Cardiac muscle cell (in vitro differentiated cells and primary cell): ENCODE measurements around the gene KRTAP6-1. TPM values are rescaled to one million over a fixed set of nuclear protein-coding genes. Genes with fewer than 3 reads are reported as not detected.

ENCODE experiments used
- DNase-seq, 2 donors: peaks; one replicate each; pipeline versions ENCODE4 v3.0.0 to v3.0.0-alpha.2; 2010 to 2017; ENCODE audit warnings: low read depth in 1 of 2, low spot score in 1 of 2
- H3K27ac ChIP-seq: fragments of 200-600 bp; sonication (generic); 2 replicates; pipeline ENCODE4 v1.5.1; 2016
- H3K27me3 ChIP-seq: fragments of 200-600 bp; sonication (generic); 2 replicates; pipeline ENCODE4 v1.6.0; 2016; ENCODE audit warnings: control low read depth
- H3K36me3 ChIP-seq: fragments of 200-600 bp; sonication (generic); 2 replicates; pipeline ENCODE4 v1.5.1; 2016; ENCODE audit warnings: control low read depth
- H3K4me1 ChIP-seq: fragments of 200-600 bp; sonication (generic); 2 replicates; pipeline ENCODE4 v1.8.1; 2017; ENCODE audit warnings: low read depth, mild to moderate bottlenecking, mixed run types
- H3K4me3 ChIP-seq: fragments of 200-600 bp; sonication (generic); 2 replicates; pipeline ENCODE4 v1.5.1; 2016; ENCODE audit warnings: mild to moderate bottlenecking
- H3K9me3 ChIP-seq: fragments of 200-600 bp; sonication (generic); 2 replicates; pipeline ENCODE4 v1.5.1; 2017; ENCODE audit warnings: low read depth, mild to moderate bottlenecking, control low read depth
- polyA plus RNA-seq: library from polyadenylated mRNA; unstranded; fragments of >200 nt; fragmentation: Nextera tagmentation; extraction: Ambion mirVana; gene quantifications from 2 replicates; pipeline ENCODE4 v1.2.1, GENCODE V29; 2016
- total RNA-seq: library from RNA; depleted of rRNA; stranded (reverse); fragments of >200 nt; gene quantifications from 2 replicates; pipeline ENCODE4 v1.2.3, GENCODE V29; 2016
- TF ChIP-seq, protein P1 (sequence below): IDR thresholded peaks from 2 replicates; pipeline ENCODE4 v1.5.1; 2012; ENCODE audit warnings: low read depth, mild to moderate bottlenecking, low read length

The KRTAP6-1 gene
- total and polyA plus RNA-seq, 2 experiments from 2014 or later: not detected

DNA sequence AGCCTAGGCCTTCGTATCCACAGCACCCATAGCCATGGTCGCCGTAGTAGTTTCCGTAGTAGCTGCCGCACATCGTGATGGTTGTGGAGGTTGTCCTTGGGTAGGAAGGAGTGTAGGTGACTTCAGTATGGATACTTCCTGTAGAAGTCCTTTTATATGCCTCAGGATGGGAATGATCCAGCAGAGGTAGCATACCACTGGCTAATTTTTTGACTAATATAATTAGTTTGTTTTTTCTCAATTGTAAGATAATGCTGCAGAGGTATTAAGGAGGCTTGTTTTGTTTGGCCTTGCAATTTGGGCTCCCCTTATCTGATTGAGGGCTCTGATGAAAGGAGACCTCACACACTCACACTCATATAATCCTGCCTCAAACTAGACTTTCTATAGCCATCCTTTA lies 14.9 kb downstream of the KRTAP6-1 start, which contains the start of gene KRTAP6-2:
Gene KRTAP6-2, minus strand, starts transcription at position 101 of the 400 bp plus-strand sequence. Its CDS starts 28 bp downstream, at position 73.
- Histone ChIP-seq H3K27ac (no peak within 1 kb of the TSS), H3K36me3 (no peaks in the 10 kb centered on the region), H3K9me3 (no peaks in the 10 kb centered on the region), H3K4me1 (no peaks in the 10 kb centered on the region), H3K4me3 (no peak within 1 kb of the TSS), H3K27me3 (no peaks in the 10 kb centered on the region)
- TF ChIP-seq, protein P1, sequence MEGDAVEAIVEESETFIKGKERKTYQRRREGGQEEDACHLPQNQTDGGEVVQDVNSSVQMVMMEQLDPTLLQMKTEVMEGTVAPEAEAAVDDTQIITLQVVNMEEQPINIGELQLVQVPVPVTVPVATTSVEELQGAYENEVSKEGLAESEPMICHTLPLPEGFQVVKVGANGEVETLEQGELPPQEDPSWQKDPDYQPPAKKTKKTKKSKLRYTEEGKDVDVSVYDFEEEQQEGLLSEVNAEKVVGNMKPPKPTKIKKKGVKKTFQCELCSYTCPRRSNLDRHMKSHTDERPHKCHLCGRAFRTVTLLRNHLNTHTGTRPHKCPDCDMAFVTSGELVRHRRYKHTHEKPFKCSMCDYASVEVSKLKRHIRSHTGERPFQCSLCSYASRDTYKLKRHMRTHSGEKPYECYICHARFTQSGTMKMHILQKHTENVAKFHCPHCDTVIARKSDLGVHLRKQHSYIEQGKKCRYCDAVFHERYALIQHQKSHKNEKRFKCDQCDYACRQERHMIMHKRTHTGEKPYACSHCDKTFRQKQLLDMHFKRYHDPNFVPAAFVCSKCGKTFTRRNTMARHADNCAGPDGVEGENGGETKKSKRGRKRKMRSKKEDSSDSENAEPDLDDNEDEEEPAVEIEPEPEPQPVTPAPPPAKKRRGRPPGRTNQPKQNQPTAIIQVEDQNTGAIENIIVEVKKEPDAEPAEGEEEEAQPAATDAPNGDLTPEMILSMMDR: no peak
- no peak for DNase-seq

GRCh38 chr21:30592140-30592539 lies 21.6 kb downstream of the KRTAP6-1 start, which contains the start of gene KRTAP6-3:
Gene KRTAP6-3, plus strand, starts transcription at chr21:30592440. Its CDS starts 6 bp downstream, at chr21:30592446.
- no peak for DNase-seq
- H3K36me3 ChIP-seq: no peaks in the 10 kb centered on the region
- no peaks in the 10 kb centered on the region for H3K4me1 ChIP-seq
- H3K27ac ChIP-seq: no peak within 1 kb of the TSS
- TF ChIP-seq, protein P1: no peak
- no peaks in the 10 kb centered on the region for H3K27me3 ChIP-seq
- no peaks in the 10 kb centered on the region for H3K9me3 ChIP-seq
- no peak within 1 kb of the TSS for H3K4me3 ChIP-seq

DNA sequence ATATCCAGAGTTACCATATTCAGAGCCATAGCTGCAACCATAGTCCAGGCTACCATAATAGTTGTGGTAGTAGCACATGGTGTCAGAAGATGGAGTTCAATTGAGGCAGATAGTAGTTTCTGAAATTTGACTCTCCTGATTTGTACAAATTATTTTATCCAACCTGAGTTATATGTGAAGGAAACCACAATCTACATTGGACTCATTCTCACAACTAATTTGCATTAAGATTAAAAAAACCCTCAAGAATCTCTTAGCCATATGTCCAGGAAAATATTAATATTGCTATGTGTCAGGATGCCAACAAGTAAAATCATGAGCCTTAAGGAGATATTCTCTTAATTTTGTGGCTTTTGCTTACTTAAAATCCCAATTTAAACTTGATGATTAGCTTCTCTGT lies 23.4 kb downstream of the KRTAP6-1 start, which contains the start of gene KRTAP22-2:
Gene KRTAP22-2, minus strand, starts transcription at position 101 of the 400 bp plus-strand sequence.
- no peaks in the 10 kb centered on the region for H3K36me3 ChIP-seq
- TF ChIP-seq, protein P1: no peak
- H3K4me3 ChIP-seq: no peak within 1 kb of the TSS
- no peaks in the 10 kb centered on the region for H3K9me3 ChIP-seq
- H3K27me3 ChIP-seq: no peaks in the 10 kb centered on the region
- H3K27ac ChIP-seq: no peak within 1 kb of the TSS
- H3K4me1 ChIP-seq: no peaks in the 10 kb centered on the region
- no peak for DNase-seq

DNA sequence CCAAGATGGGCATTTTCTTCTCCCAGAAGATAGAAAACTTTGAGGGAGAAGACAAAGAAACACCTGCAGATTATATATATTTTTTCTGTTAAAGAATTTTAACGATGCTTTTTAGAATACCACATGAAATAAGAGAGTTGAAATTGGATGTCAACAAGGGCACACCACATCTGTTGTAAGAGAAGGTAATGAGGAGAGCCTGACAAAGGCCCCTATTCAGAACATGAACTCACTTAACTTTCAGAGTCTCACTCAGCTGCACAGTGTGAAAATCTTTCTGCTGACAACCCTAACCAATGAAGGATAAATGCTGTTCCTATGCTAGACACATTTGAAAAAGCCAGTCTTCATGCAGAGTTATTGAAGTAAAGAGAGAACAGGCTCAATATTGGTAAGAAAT lies 30.9 kb downstream of the KRTAP6-1 start:
- DNase-seq: no peak
- TF ChIP-seq, protein P1: no peak
- H3K9me3 ChIP-seq: no peaks in the 10 kb centered on the region

GRCh38 chr21:30580132-30580531 lies 33.6 kb downstream of the KRTAP6-1 start:
- no peaks in the 10 kb centered on the region for H3K9me3 ChIP-seq
- no peaks in the 10 kb centered on the region for H3K36me3 ChIP-seq
- H3K4me3 ChIP-seq: no peak overlapping the region
- TF ChIP-seq, protein P1: no peak
- DNase-seq: no peak
- no peaks in the 10 kb centered on the region for H3K27me3 ChIP-seq
- no peak overlapping the region for H3K27ac ChIP-seq
- no peaks in the 10 kb centered on the region for H3K4me1 ChIP-seq

More for the DNA sequence above, 30.9 kb downstream of the KRTAP6-1 start:
- Histone ChIP-seq H3K4me1 (no peaks in the 10 kb centered on the region), H3K4me3 (no peak overlapping the region), H3K27me3 (no peaks in the 10 kb centered on the region), H3K36me3 (no peaks in the 10 kb centered on the region), H3K27ac (no peak overlapping the region)

DNA sequence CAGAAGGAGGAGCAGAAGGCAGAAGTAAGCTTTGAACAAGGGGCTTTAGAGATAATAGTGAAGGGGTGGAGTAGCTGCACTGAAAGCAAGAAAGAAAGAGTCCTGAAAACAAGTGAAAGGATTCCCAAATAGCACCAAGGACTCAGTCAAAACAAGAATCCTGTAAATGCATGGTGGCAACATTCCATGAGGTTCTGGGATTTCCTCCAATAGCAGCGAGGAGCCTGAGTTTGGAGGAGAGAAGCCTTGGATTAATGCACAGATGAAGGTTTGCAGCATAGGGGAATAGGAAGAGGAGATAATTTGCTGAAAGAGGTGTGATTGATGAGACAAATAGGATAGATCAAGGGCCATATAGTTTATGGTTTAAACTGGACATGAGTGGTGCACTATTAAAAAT lies 34.4 kb downstream of the KRTAP6-1 start:
- H3K4me3 ChIP-seq: no peak overlapping the region
- no peak for DNase-seq
- TF ChIP-seq, protein P1: no peak
- no peaks in the 10 kb centered on the region for H3K9me3 ChIP-seq
- no peaks in the 10 kb centered on the region for H3K36me3 ChIP-seq
- H3K27ac ChIP-seq: no peak overlapping the region
- no peaks in the 10 kb centered on the region for H3K27me3 ChIP-seq
- H3K4me1 ChIP-seq: no peaks in the 10 kb centered on the region
